GM21447 (cell line): Measurements from ENCODE around the gene PLEKHA7.

Source experiments
- ATAC-seq: cut with Tn5 transposase; IDR thresholded peaks from one replicate; pipeline ENCODE4 v1.9.1; 2021; ENCODE audit not compliant: unreplicated experiment

PLEKHA7 gene

GRCh38 chr11:16777613-16777975 lies 236.6 kb downstream of the PLEKHA7 start:
- no peak for ATAC-seq

- no peak for ATAC-seq
Measured at GRCh38 chr11:16776711-16777612, 237.3 kb downstream of the PLEKHA7 start.

GRCh38 chr11:16775614-16776283 lies 238.5 kb downstream of the PLEKHA7 start:
- ATAC-seq: no peak

- no peak for ATAC-seq
Measured at GRCh38 chr11:16774936-16775613, 239.1 kb downstream of the PLEKHA7 start.

GRCh38 chr11:16773981-16774935 lies 240.0 kb downstream of the PLEKHA7 start:
- no peak for ATAC-seq

GRCh38 chr11:16772141-16772512 lies 242.1 kb downstream of the PLEKHA7 start:
- no peak for ATAC-seq

GRCh38 chr11:16771350-16772140 lies 242.7 kb downstream of the PLEKHA7 start:
- no peak for ATAC-seq

- ATAC-seq: no peak
Measured at GRCh38 chr11:16770016-16770415, 244.2 kb downstream of the PLEKHA7 start.

GRCh38 chr11:16769386-16769785 lies 244.8 kb downstream of the PLEKHA7 start:
- ATAC-seq: no peak

- ATAC-seq: no peak
Measured at GRCh38 chr11:16767957-16768356, 246.3 kb downstream of the PLEKHA7 start.

- no peak for ATAC-seq
Measured at GRCh38 chr11:16767137-16767536, 247.1 kb downstream of the PLEKHA7 start.

- ATAC-seq: no peak
Measured at GRCh38 chr11:16764888-16765287, 249.3 kb downstream of the PLEKHA7 start.

- no peak for ATAC-seq
Measured at GRCh38 chr11:16763746-16764145, 250.5 kb downstream of the PLEKHA7 start.

- ATAC-seq: no peak
Measured at GRCh38 chr11:16759857-16760508, 254.2 kb downstream of the PLEKHA7 start.

- ATAC-seq: no peak
Measured at GRCh38 chr11:16758382-16759024, 255.7 kb downstream of the PLEKHA7 start.

GRCh38 chr11:16750417-16750816 lies 263.8 kb downstream of the PLEKHA7 start:
- ATAC-seq: no peak

- ATAC-seq: no peak
Measured at GRCh38 chr11:16749666-16750065, 264.5 kb downstream of the PLEKHA7 start.

- no peak for ATAC-seq
Measured at GRCh38 chr11:16749092-16749491, 265.1 kb downstream of the PLEKHA7 start.
